ENCODE data around the gene ACYP2. TPM values are rescaled to one million over a fixed set of nuclear protein-coding genes. Genes with fewer than 3 reads are reported as not detected.

Gene ACYP2
- total RNA-seq, 6 donors from 2014 or later = 8.9 to 15.7 (median 14.8) TPM

DNA sequence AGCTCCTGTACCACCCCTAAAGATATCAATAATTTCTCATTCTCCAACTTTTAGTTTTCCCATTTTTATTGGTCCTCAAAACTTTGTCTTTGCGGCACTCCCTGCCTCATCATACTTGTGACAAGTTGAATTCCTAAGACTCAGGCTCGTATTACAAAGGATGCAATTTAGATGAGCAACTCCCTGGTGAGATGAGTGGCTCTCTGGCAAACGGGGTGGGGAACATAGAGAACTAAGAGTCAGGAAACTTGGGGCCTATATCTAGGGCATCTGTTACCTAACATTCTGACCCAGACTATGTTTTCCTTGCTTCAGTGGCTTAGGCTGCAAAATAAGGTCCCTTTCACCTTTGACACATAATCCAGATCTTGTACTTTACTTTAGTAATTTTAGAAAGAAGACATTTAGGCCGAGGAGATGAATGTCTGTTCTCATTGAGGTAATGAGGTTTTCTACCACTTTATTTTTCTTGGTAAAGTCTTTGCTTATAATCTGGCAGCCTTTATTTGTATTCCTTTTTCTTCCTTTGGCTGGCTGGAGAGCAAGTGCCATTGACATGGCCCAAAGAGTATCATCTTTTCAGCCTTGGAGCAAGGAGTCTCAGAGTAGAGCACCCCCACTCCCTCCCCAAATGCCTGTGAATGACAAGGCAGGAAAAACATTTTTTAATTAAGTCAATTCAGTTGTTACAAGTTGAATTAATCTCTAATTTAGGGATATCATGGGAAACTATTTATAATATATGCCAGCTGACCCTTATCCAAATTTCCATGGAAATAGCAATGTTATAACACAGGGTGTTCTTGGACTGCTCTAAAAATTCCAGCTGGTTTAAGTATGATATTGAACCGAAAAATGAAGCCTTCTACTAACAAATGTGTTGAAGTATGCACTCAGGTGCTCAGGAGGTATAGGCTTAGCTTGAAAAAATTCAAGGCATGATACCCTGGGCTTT, 125.4 kb downstream of the ACYP2 start:
- 58 to 61% methylated on average over 5 of the region's 5 CpGs for WGBS, 2 donors
- no peaks in the 10 kb centered on the region for H3K4me1 ChIP-seq
- no peaks in the 10 kb centered on the region for H3K9me3 ChIP-seq
- peak; percentile 49 to 90 for ATAC-seq (ENCODE audit: low FRiP score in 2 of 2)
- no peaks in the 10 kb centered on the region for H3K36me3 ChIP-seq
- no peaks in the 10 kb centered on the region for H3K27me3 ChIP-seq
- H3K27ac ChIP-seq = peak overlapping the region in 1 of 4 donors; percentile 38
- no peak overlapping the region for H3K4me3 ChIP-seq
- TF ChIP-seq POLR2A (IDR thresholded peaks at IDR 0.05) (no peak), POLR2AphosphoS5 (IDR thresholded peaks at IDR 0.05) (no peak), EP300 (IDR thresholded peaks at IDR 0.05) (no peak)
- TF ChIP-seq, protein P1, sequence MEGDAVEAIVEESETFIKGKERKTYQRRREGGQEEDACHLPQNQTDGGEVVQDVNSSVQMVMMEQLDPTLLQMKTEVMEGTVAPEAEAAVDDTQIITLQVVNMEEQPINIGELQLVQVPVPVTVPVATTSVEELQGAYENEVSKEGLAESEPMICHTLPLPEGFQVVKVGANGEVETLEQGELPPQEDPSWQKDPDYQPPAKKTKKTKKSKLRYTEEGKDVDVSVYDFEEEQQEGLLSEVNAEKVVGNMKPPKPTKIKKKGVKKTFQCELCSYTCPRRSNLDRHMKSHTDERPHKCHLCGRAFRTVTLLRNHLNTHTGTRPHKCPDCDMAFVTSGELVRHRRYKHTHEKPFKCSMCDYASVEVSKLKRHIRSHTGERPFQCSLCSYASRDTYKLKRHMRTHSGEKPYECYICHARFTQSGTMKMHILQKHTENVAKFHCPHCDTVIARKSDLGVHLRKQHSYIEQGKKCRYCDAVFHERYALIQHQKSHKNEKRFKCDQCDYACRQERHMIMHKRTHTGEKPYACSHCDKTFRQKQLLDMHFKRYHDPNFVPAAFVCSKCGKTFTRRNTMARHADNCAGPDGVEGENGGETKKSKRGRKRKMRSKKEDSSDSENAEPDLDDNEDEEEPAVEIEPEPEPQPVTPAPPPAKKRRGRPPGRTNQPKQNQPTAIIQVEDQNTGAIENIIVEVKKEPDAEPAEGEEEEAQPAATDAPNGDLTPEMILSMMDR (IDR thresholded peaks at IDR 0.05) = no peak
- no peak for DNase-seq

DNA sequence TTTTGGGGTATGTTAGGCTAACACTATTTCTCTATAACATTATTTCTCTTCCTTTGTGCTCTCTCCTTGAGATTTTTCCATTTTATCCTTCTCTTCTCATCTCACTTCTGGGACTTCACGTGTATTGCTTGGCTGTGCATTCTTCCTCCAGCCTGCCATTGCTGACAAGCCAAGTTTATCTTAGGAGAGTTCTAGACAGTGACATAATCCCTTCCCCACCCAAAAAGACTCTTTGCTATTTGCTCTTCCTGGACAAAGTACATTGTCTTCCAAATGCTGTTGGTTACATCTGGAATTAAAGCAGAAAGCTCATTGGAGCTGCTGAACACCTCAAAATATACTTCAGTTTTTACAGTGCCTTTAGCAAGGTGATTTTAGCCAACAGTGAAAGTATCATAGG, 131.7 kb downstream of the ACYP2 start:
- DNase-seq (no peak), ATAC-seq (ENCODE audit: low FRiP score in 2 of 2) (peak in 1 of 2 donors; percentile 79)
- WGBS, 2 donors = 40 to 68% methylated on average over 1 of the region's 1 CpG

DNA sequence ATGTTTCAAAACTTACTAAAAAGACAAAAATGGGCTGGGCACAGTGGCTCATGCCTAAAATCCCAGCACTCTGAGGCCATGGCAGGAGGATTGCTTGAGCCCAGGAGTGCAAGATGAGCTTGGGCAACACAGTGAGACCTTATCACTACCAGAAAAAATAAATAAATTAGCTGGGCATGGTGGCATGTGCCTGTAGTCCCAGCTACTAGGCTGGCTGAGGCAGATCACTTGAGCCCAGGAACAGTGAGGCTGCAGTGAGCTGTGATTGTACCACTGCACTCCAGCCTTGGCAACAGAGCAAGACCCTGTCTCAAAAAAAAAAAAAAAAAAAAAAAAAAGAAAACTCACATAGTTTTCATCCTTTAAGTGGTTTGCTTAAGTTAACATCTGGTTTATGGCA, 134.2 kb downstream of the ACYP2 start:
- no peak for DNase-seq
- no peaks in the 10 kb centered on the region for H3K36me3 ChIP-seq
- ATAC-seq (ENCODE audit: low FRiP score in 2 of 2) = no peak
- H3K4me3 ChIP-seq = no peak overlapping the region
- no peaks in the 10 kb centered on the region for H3K27me3 ChIP-seq
- no peaks in the 10 kb centered on the region for H3K9me3 ChIP-seq
- no peak overlapping the region for H3K27ac ChIP-seq
- no peak for TF ChIP-seq POLR2AphosphoS5 (IDR thresholded peaks at IDR 0.05)
- TF ChIP-seq EP300 (IDR thresholded peaks at IDR 0.05) = no peak
- TF ChIP-seq, protein P1 (IDR thresholded peaks at IDR 0.05) = no peak
- TF ChIP-seq POLR2A (IDR thresholded peaks at IDR 0.05) = no peak
- no peaks in the 10 kb centered on the region for H3K4me1 ChIP-seq

More for the DNA sequence above, 131.7 kb downstream of the ACYP2 start:
- H3K27me3 ChIP-seq = no peaks in the 10 kb centered on the region
- H3K4me1 ChIP-seq = no peaks in the 10 kb centered on the region
- no peak overlapping the region for H3K4me3 ChIP-seq
- H3K9me3 ChIP-seq = no peaks in the 10 kb centered on the region
- TF ChIP-seq EP300 (IDR thresholded peaks at IDR 0.05) (no peak), POLR2A (IDR thresholded peaks at IDR 0.05) (no peak), POLR2AphosphoS5 (IDR thresholded peaks at IDR 0.05) (no peak)
- TF ChIP-seq, protein P1 (IDR thresholded peaks at IDR 0.05) = no peak
- no peak overlapping the region for H3K27ac ChIP-seq
- no peaks in the 10 kb centered on the region for H3K36me3 ChIP-seq

DNA sequence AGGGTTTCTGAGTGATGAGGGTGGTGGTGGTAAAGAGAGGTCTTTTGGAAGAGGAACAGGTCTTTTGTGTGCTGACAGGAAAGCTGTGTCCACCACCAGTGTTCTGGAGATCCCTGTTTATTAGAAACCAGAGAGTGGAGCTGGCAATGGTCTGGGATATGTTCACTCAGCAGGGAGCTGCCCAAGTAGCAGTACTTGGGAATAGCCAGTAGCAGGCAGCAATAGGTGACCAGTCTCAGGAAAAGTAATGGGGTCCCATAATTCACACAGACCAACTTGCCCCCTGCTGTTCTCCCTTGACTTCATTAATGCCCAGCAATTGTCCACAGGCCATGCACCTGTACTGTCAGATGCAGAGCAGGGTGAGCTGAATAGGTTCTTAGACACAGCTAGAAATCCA, 138.8 kb downstream of the ACYP2 start:
- Histone ChIP-seq H3K36me3 (no peaks in the 10 kb centered on the region), H3K4me1 (no peaks in the 10 kb centered on the region), H3K27ac (no peak overlapping the region), H3K4me3 (no peak overlapping the region), H3K27me3 (no peaks in the 10 kb centered on the region), H3K9me3 (no peaks in the 10 kb centered on the region)
- no peak for DNase-seq
- no peak for ATAC-seq (ENCODE audit: low FRiP score in 2 of 2)
- TF ChIP-seq POLR2AphosphoS5 (IDR thresholded peaks at IDR 0.05) = no peak
- TF ChIP-seq POLR2A (IDR thresholded peaks at IDR 0.05) = no peak
- no peak for TF ChIP-seq EP300 (IDR thresholded peaks at IDR 0.05)

DNA sequence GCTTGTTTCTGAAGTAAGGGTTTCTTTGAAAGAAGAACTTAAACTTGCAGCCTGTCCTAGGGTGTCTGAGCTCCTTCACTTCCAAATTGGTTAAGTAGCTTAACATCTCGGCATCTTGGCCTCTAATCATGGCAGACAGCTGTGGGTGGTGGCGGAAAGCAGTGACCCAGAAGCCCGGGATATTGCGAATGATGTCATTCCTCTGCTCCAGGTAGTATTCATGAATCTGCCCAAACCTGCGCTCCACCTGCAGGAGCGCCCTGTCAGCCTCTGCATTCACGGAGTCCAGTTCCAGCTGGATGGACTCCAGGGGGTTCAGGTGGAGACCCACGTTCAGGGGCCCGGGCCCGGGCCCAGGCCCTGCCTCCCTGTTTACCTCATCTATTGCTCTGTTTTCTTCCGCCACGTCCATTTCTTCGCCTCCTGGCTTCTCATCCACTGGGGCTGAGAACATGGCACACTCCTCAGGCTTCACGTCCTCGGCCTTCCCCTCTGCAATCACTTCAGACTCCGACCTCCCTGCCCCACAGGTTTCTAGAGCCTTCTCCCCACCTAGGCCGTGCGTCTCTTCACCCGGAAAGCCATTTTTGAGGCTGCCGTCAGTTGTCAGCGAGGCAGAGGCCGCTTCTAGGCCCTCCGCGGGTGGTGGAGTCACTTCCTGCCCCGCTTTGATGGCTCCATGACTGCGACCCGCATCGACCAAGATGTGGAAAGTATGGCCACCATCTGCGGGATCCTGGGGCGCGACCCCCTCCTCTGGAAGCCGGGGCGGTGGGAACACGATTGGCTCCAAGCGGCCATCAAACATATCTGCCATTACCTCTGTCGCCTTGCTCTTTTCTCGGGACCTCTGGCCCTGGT, 140.0 kb downstream of the ACYP2 start:
- peak in 1 of 2 donors; percentile 23 for ATAC-seq (ENCODE audit: low FRiP score in 2 of 2)
- H3K27me3 ChIP-seq = no peaks in the 10 kb centered on the region
- H3K4me1 ChIP-seq = no peaks in the 10 kb centered on the region
- WGBS, 2 donors = 93 to 97% methylated on average over 36 to 37 of the region's 37 CpGs
- no peaks in the 10 kb centered on the region for H3K9me3 ChIP-seq
- DNase-seq = peak in 1 of 2 donors; percentile 64
- TF ChIP-seq, protein P1 (IDR thresholded peaks at IDR 0.05) = no peak
- TF ChIP-seq POLR2AphosphoS5 (IDR thresholded peaks at IDR 0.05) = no peak
- TF ChIP-seq POLR2A (IDR thresholded peaks at IDR 0.05) = no peak
- TF ChIP-seq EP300 (IDR thresholded peaks at IDR 0.05) = no peak
- no peak overlapping the region for H3K4me3 ChIP-seq
- no peak overlapping the region for H3K27ac ChIP-seq
- H3K36me3 ChIP-seq = no peaks in the 10 kb centered on the region
